Measurements from ENCODE around the gene DTL.

Gene DTL

GRCh38 chr1:212089560-212090163 lies 54.1 kb downstream of the DTL start:
- DNase-seq (ENCODE audit: low read depth in 1 of 2, low spot score in 1 of 2): no peak

GRCh38 chr1:212091438-212092121 lies 56.0 kb downstream of the DTL start:
- DNase-seq (ENCODE audit: low read depth in 1 of 2, low spot score in 1 of 2): no peak

GRCh38 chr1:212097360-212097759 lies 61.8 kb downstream of the DTL start:
- DNase-seq (ENCODE audit: low read depth in 1 of 2, low spot score in 1 of 2): no peak

- DNase-seq (ENCODE audit: low read depth in 1 of 2, low spot score in 1 of 2): no peak
These were observed 62.8 kb downstream of the DTL start for GRCh38 chr1:212098310-212098709.

- no peak for DNase-seq (ENCODE audit: low read depth in 1 of 2, low spot score in 1 of 2)
These were observed 63.2 kb downstream of the DTL start for GRCh38 chr1:212098771-212099170.

- DNase-seq (ENCODE audit: low read depth in 1 of 2, low spot score in 1 of 2): no peak
These were observed 65.7 kb downstream of the DTL start for GRCh38 chr1:212101251-212101650.

GRCh38 chr1:212101735-212102134 lies 66.2 kb downstream of the DTL start:
- DNase-seq (ENCODE audit: low read depth in 1 of 2, low spot score in 1 of 2): no peak

- no peak for DNase-seq (ENCODE audit: low read depth in 1 of 2, low spot score in 1 of 2)
These were observed 69.2 kb downstream of the DTL start for GRCh38 chr1:212104586-212105325.

GRCh38 chr1:212106286-212106792 lies 70.8 kb downstream of the DTL start:
- no peak for DNase-seq (ENCODE audit: low read depth in 1 of 2, low spot score in 1 of 2)

GRCh38 chr1:212107481-212107880 lies 71.9 kb downstream of the DTL start:
- DNase-seq (ENCODE audit: low read depth in 1 of 2, low spot score in 1 of 2): no peak

- no peak for DNase-seq (ENCODE audit: low read depth in 1 of 2, low spot score in 1 of 2)
These were observed 72.6 kb downstream of the DTL start for GRCh38 chr1:212108187-212108586.

GRCh38 chr1:212108981-212109380 lies 73.4 kb downstream of the DTL start:
- DNase-seq (ENCODE audit: low read depth in 1 of 2, low spot score in 1 of 2): no peak

GRCh38 chr1:212109728-212110127 lies 74.2 kb downstream of the DTL start:
- no peak for DNase-seq (ENCODE audit: low read depth in 1 of 2, low spot score in 1 of 2)

- no peak for DNase-seq (ENCODE audit: low read depth in 1 of 2, low spot score in 1 of 2)
These were observed 75.1 kb downstream of the DTL start for GRCh38 chr1:212110617-212111016.

- DNase-seq (ENCODE audit: low read depth in 1 of 2, low spot score in 1 of 2): no peak
These were observed 76.0 kb downstream of the DTL start for GRCh38 chr1:212111536-212111935.

- DNase-seq (ENCODE audit: low read depth in 1 of 2, low spot score in 1 of 2): no peak
These were observed 78.2 kb downstream of the DTL start for GRCh38 chr1:212113706-212114105.

GRCh38 chr1:212118167-212118871 lies 82.8 kb downstream of the DTL start:
- no peak for DNase-seq (ENCODE audit: low read depth in 1 of 2, low spot score in 1 of 2)

- DNase-seq (ENCODE audit: low read depth in 1 of 2, low spot score in 1 of 2): no peak
These were observed 83.3 kb downstream of the DTL start for GRCh38 chr1:212118872-212119260.

GRCh38 chr1:212119397-212119837 lies 83.9 kb downstream of the DTL start:
- no peak for DNase-seq (ENCODE audit: low read depth in 1 of 2, low spot score in 1 of 2)

- DNase-seq (ENCODE audit: low read depth in 1 of 2, low spot score in 1 of 2): no peak
These were observed 84.3 kb downstream of the DTL start for GRCh38 chr1:212119863-212120262.

- no peak for DNase-seq (ENCODE audit: low read depth in 1 of 2, low spot score in 1 of 2)
These were observed 86.2 kb downstream of the DTL start for GRCh38 chr1:212121779-212122178.
